Spleen (tissue), 13 donors: ENCODE data around the gene GJA5. TPM values are rescaled to one million over a fixed set of nuclear protein-coding genes. Genes with fewer than 3 reads are reported as not detected.

ENCODE experiments used
- DNase-seq: peaks from one replicate; pipeline ENCODE4 v3.0.0-alpha.2; 2020
- H3K27ac ChIP-seq, 8 donors: fragments of 200-600 bp; sonication (generic) in 7 of 8; 1 replicate in 4 of 8; 2 replicates in 4 of 8; pipeline versions ENCODE4 v1.5.0 to v1.8.0; 2016 to 2021; ENCODE audit warnings: inconsistent platforms in 4 of 8, mild to moderate bottlenecking in 4 of 8, moderate library complexity in 1 of 8
- H3K27me3 ChIP-seq, 7 donors: fragments of 200-600 bp; sonication (generic) in 6 of 7; replicated peaks in 1 of 7; 1 replicate in 4 of 7; 2 replicates in 3 of 7; pipeline versions ENCODE4 v1.5.0 to v1.8.0; 2016 to 2021; ENCODE audit warnings: inconsistent platforms in 3 of 7, mild to moderate bottlenecking in 1 of 7
- H3K36me3 ChIP-seq, 6 donors: fragments of 200-600 bp; sonication (generic) in 5 of 6; 1 replicate in 4 of 6; 2 replicates in 2 of 6; pipeline versions ENCODE4 v1.5.0 to v1.8.0; 2016 to 2021; ENCODE audit warnings: inconsistent platforms in 2 of 6
- H3K4me1 ChIP-seq, 6 donors: fragments of 200-600 bp; sonication (generic) in 5 of 6; 1 replicate in 3 of 6; 2 replicates in 3 of 6; pipeline versions ENCODE4 v1.5.0 to v1.8.0; 2016 to 2021; ENCODE audit warnings: inconsistent platforms in 3 of 6
- H3K4me3 ChIP-seq, 8 donors: fragments of 200-600 bp; sonication (generic) in 7 of 8; 1 replicate in 4 of 8; 2 replicates in 4 of 8; pipeline versions ENCODE4 v1.5.0 to v1.8.0; 2016 to 2021; ENCODE audit warnings: inconsistent platforms in 4 of 8, mild to moderate bottlenecking in 4 of 8, moderate library complexity in 2 of 8
- H3K9me3 ChIP-seq, 8 donors: fragments of 200-600 bp; sonication (generic) in 7 of 8; 1 replicate in 4 of 8; 2 replicates in 4 of 8; pipeline versions ENCODE4 v1.5.0 to v1.8.0; 2016 to 2021; ENCODE audit warnings: inconsistent platforms in 4 of 8
- POLR2A ChIP-seq, 3 donors: fragments of 450-650 bp; IDR thresholded peaks; one replicate each; pipeline ENCODE4 v1.5.1; 2017; ENCODE audit warnings: antibody characterized with exemption in 3 of 3, mild to moderate bottlenecking in 1 of 3
- POLR2AphosphoS5 ChIP-seq, 3 donors: sonication (generic); formaldehyde crosslinking; IDR thresholded peaks; one replicate each; pipeline ENCODE4 v1.5.1; 2017; ENCODE audit warnings: antibody characterized with exemption in 3 of 3
- WGBS, 5 donors: extraction: QIAGEN DNeasy Blood & Tissue Kit in 3 of 5; methylation state at CpG; one replicate each; pipeline versions ENCODE4 v1.1.5 to v1.1.7; 2013 to 2018; 5-methylcytosine and 5-hydroxymethylcytosine counted together
- intact Hi-C: fragments of 100-400 bp; cut with DNase I; formaldehyde crosslinking; loops from one replicate; pipeline ENCODE4 v1.15.0; 2023; ENCODE audit warnings: low total_unique reads
- long read RNA-seq, 2 donors: transcript quantifications; one replicate each; lab custom pipeline, GENCODE V29; 2026
- polyA plus RNA-seq, 3 donors: library from polyadenylated mRNA; stranded (reverse); fragments of 200-250 nt; gene quantifications; one replicate each; pipeline ENCODE4 v1.2.1, GENCODE V29; 2013
- total RNA-seq, 7 donors: library from RNA; depleted of rRNA in 3 of 7; stranded (reverse); fragments of >200 nt in 3 of 7; fragmentation: NEBNext Ultra II Directional in 4 of 7; extraction: Animal tissue kit (Norgen Biotek cat#: 25700) in 4 of 7; gene quantifications; one replicate each; pipeline versions ENCODE4 v1.1.0 to v1.2.1, GENCODE V29; 2016 to 2021
- TF ChIP-seq, protein P1 (sequence below), 11 experiments: fragments of 200-600 bp in 7 of 11; fragments of 450-650 bp in 4 of 11; sonication (generic) in 4 of 11; IDR thresholded peaks in 8 of 11; conservative IDR thresholded peaks in 3 of 11; 1 replicate in 7 of 11; 2 replicates in 4 of 11; pipeline versions ENCODE4 v1.4.0 to v1.8.0; 2016 to 2021; ENCODE audit warnings: antibody characterized with exemption in 11 of 11, inconsistent platforms in 4 of 11, mild to moderate bottlenecking in 1 of 11
- donor health status: healthy with polysubstance abuse.
- donor health status: DM: no; HTN: no; CAD: no; lungs with moderate emphysema.
- donor health status: DM: no; HTN: no; CAD: no.
- donor health status: Bipolar disorder and iron deficiency.
- donor health status: healthy.
- donor health status: DM: no; HTN: no; CAD: no.
- donor health status: DM: yes; HTN: yes; CAD: no.

GJA5 gene
- total RNA-seq (10 to 100 TPM in 2 of 7 donors, 1 to 10 TPM in 5; 2.9 to 19.8 (median 8.4) TPM), polyA plus RNA-seq (1 to 10 TPM; 1.5 to 5.7 (median 3.9) TPM)
- long read RNA-seq, donor 1, transcript GJA5-203 (2 exons, 3,183 nt) = major isoform, 7 of 7 reads
- long read RNA-seq, donor 1, partial matches to known transcripts = 0 of 7 reads
- long read RNA-seq, donor 1, other reads (novel, unspliced or antisense) = 0 of 7 reads
- long read RNA-seq, donor 2, transcript GJA5-203 (2 exons, 3,183 nt) = major isoform, 7 of 7 reads
- long read RNA-seq, donor 2, partial matches to known transcripts = 0 of 7 reads
- long read RNA-seq, donor 2, other reads (novel, unspliced or antisense) = 0 of 7 reads

GRCh38 chr1:147760481-147761260 is at the start of gene GJA5:
TSS of gene GJA5 (minus strand) at chr1:147760602. CDS start at chr1:147759238, 1,364 bp downstream.
- DNase-seq = no peak
- peaks cover 0 to 5% (median 0%) of the 10 kb centered on the region in 7 donors for H3K27me3 ChIP-seq
- H3K27ac ChIP-seq = no peak within 1 kb of the TSS
- peaks cover 20 to 28% (median 23%) of the 10 kb centered on the region in 6 donors for H3K4me1 ChIP-seq
- intact Hi-C loops = no loop called here
- H3K36me3 ChIP-seq = no peaks in the 10 kb centered on the region
- no peaks in the 10 kb centered on the region for H3K9me3 ChIP-seq
- no peak within 1 kb of the TSS for H3K4me3 ChIP-seq
- 82 to 90% (median 86%) methylated on average over 7 of the region's 7 CpGs for WGBS, 5 donors
- TF ChIP-seq POLR2A (IDR thresholded peaks at IDR 0.05) (no peak), POLR2AphosphoS5 (IDR thresholded peaks at IDR 0.05) (no peak)
- TF ChIP-seq, protein P1, sequence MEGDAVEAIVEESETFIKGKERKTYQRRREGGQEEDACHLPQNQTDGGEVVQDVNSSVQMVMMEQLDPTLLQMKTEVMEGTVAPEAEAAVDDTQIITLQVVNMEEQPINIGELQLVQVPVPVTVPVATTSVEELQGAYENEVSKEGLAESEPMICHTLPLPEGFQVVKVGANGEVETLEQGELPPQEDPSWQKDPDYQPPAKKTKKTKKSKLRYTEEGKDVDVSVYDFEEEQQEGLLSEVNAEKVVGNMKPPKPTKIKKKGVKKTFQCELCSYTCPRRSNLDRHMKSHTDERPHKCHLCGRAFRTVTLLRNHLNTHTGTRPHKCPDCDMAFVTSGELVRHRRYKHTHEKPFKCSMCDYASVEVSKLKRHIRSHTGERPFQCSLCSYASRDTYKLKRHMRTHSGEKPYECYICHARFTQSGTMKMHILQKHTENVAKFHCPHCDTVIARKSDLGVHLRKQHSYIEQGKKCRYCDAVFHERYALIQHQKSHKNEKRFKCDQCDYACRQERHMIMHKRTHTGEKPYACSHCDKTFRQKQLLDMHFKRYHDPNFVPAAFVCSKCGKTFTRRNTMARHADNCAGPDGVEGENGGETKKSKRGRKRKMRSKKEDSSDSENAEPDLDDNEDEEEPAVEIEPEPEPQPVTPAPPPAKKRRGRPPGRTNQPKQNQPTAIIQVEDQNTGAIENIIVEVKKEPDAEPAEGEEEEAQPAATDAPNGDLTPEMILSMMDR (IDR thresholded peaks at IDR 0.05 in 8 of 11, conservative IDR thresholded peaks at IDR 0.05 in 3 of 11) = no peak

GRCh38 chr1:147809236-147809635 is 48.8 kb upstream of the GJA5 start:
- no peaks in the 10 kb centered on the region for H3K27me3 ChIP-seq
- intact Hi-C loops = no loop called here
- no peak overlapping the region for H3K27ac ChIP-seq
- no peaks in the 10 kb centered on the region for H3K9me3 ChIP-seq
- TF ChIP-seq POLR2A (IDR thresholded peaks at IDR 0.05) = no peak
- TF ChIP-seq, protein P1 (IDR thresholded peaks at IDR 0.05 in 8 of 11, conservative IDR thresholded peaks at IDR 0.05 in 3 of 11) = no peak
- no peak for TF ChIP-seq POLR2AphosphoS5 (IDR thresholded peaks at IDR 0.05)
- no peak for DNase-seq
- WGBS, 5 donors = 48 to 73% (median 69%) methylated on average over 1 of the region's 1 CpG
- no peak overlapping the region for H3K4me3 ChIP-seq
- no peaks in the 10 kb centered on the region for H3K4me1 ChIP-seq
- H3K36me3 ChIP-seq = no peaks in the 10 kb centered on the region

GRCh38 chr1:147808025-147808424 is 47.6 kb upstream of the GJA5 start:
- H3K27me3 ChIP-seq = no peaks in the 10 kb centered on the region
- no peaks in the 10 kb centered on the region for H3K9me3 ChIP-seq
- no peak overlapping the region for H3K27ac ChIP-seq
- TF ChIP-seq POLR2A (IDR thresholded peaks at IDR 0.05) (no peak), POLR2AphosphoS5 (IDR thresholded peaks at IDR 0.05) (no peak)
- TF ChIP-seq, protein P1 (IDR thresholded peaks at IDR 0.05 in 8 of 11, conservative IDR thresholded peaks at IDR 0.05 in 3 of 11) = no peak
- DNase-seq = no peak
- H3K4me3 ChIP-seq = no peak overlapping the region
- intact Hi-C loops = no loop called here
- no peaks in the 10 kb centered on the region for H3K4me1 ChIP-seq
- H3K36me3 ChIP-seq = no peaks in the 10 kb centered on the region
- 27 to 48% (median 38%) methylated on average over 4 of the region's 4 CpGs for WGBS, 5 donors

GRCh38 chr1:147807405-147807804 is 47.0 kb upstream of the GJA5 start:
- WGBS, 5 donors = 85 to 93% (median 90%) methylated on average over 4 of the region's 4 CpGs
- intact Hi-C loops = no loop called here

More at GRCh38 chr1:147807405-147807804, 47.0 kb upstream of the GJA5 start:
- Histone ChIP-seq H3K27me3 (no peaks in the 10 kb centered on the region), H3K9me3 (no peaks in the 10 kb centered on the region), H3K4me1 (no peaks in the 10 kb centered on the region), H3K27ac (no peak overlapping the region), H3K4me3 (no peak overlapping the region), H3K36me3 (no peaks in the 10 kb centered on the region)
- DNase-seq = no peak
- TF ChIP-seq POLR2AphosphoS5 (IDR thresholded peaks at IDR 0.05) = no peak
- no peak for TF ChIP-seq POLR2A (IDR thresholded peaks at IDR 0.05)
